ENCODE data around the gene MCOLN1. TPM values are rescaled to one million over a fixed set of nuclear protein-coding genes. Genes with fewer than 3 reads are reported as not detected.

The MCOLN1 gene
- total and polyA plus RNA-seq, 2 of the 4 experiments (the other 2 are of a cell fraction): 3.4 to 19.6 TPM

- Histone ChIP-seq H3K18ac (ENCODE audit: low read depth, low read length) (no peak overlapping the region), H3K4me1 (ENCODE audit: control insufficient read depth, insufficient read depth, low read length) (no peaks in the 10 kb centered on the region), H3K4me2 (ENCODE audit: low read depth, low read length) (no peak overlapping the region), H2BK5ac (ENCODE audit: low read depth, low read length, poor library complexity, severe bottlenecking) (no peak overlapping the region), H4K20me1 (ENCODE audit: insufficient read depth, low read length) (no peaks in the 10 kb centered on the region), H3K4ac (ENCODE audit: low read depth, low read length) (no peak overlapping the region), H3K4me3 (ENCODE audit: insufficient read depth, low read depth, low read length) (no peak overlapping the region), H2AK9ac (replicated peaks; ENCODE audit: low read depth, low read length, poor library complexity) (no peak overlapping the region), H4K8ac (ENCODE audit: low read depth in 2 of 2, low read length in 2 of 2) (no peak overlapping the region), H4K5ac (ENCODE audit: low read depth, low read length) (no peak overlapping the region), H2BK20ac (ENCODE audit: low read depth, low read length) (no peak overlapping the region), H3K56ac (ENCODE audit: extremely low read depth, insufficient read depth, low read length) (no peak overlapping the region), H3K79me1 (ENCODE audit: low read depth in 1 of 2, low read length in 2 of 2) (peaks cover 2 to 3% of the 10 kb centered on the region in 2 experiments; a peak in 2 of 4 replicates), H4K91ac (ENCODE audit: insufficient read depth, low read depth, low read length) (no peak overlapping the region), H2AFZ (replicated peaks; ENCODE audit: low read length, poor library complexity) (no peak overlapping the region), H3K27ac (ENCODE audit: insufficient read depth, low read length) (no peak overlapping the region), H2BK120ac (ENCODE audit: low read depth, low read length) (no peak overlapping the region), H3K27me3 (ENCODE audit: control insufficient read depth, insufficient read depth, low read length) (no peaks in the 10 kb centered on the region), H2BK15ac (ENCODE audit: low read depth, low read length) (no peak overlapping the region), H3K14ac (replicated peaks; ENCODE audit: low read depth, low read length) (no peak overlapping the region), H2AK5ac (ENCODE audit: low read depth, low read length) (no peak overlapping the region), H3K9me1 (ENCODE audit: insufficient read depth, low read length) (no peaks in the 10 kb centered on the region), H3K23ac (ENCODE audit: low read depth, low read length) (no peak overlapping the region), H3K9ac (ENCODE audit: low read depth, low read length) (no peak overlapping the region), H3K36me3 (ENCODE audit: control insufficient read depth, insufficient read depth, low read length) (peaks cover 38% of the 10 kb centered on the region), H3K9me3 (ENCODE audit: control insufficient read depth, insufficient read depth, low read length) (no peaks in the 10 kb centered on the region)
- ATAC-seq (ENCODE audit: low read depth) (no peak), DNase-seq (no peak)
- in situ Hi-C loops (cut with MboI; ENCODE audit: low sequenced_read_pairs) (no loop called here), dilution Hi-C loops (cut with HindIII; ENCODE audit: low sequenced_read_pairs, unreplicated experiment) (no loop called here), intact Hi-C loops (cut with micrococcal nuclease) (no loop called here)
- BruUV-seq (replicated peaks): no TSS peak
- CTCF ChIA-PET: no interaction called here
- TF ChIP-seq MAFK (IDR thresholded peaks at IDR 0.05; ENCODE audit: low read depth, low read length): no peak
- POLR2A ChIA-PET (ENCODE audit: unreplicated experiment): no interaction called here
- WGBS, 2 experiments (ENCODE audit: extremely low coverage in 2 of 2, insufficient read length in 1 of 2): 91% methylated on average over 7 of the region's 15 CpGs; no CpG with 5 or more reads in 1 of the 2 experiments
Measured at GRCh38 chr19:7541475-7541824, 19.0 kb downstream of the MCOLN1 start.

Data from IMR-90 (cell line).